Duodenal mucosa (tissue), 2 donors: ENCODE measurements around the gene PCDHGC4.

Experiments
- H3K27ac ChIP-seq: one replicate; pipeline ENCODE4 v1.7.0; 2013; ENCODE audit warnings: low read depth, low read length
- H3K27me3 ChIP-seq, 2 donors: one replicate each; pipeline ENCODE4 v1.7.0; 2013; ENCODE audit warnings: low read length in 2 of 2, control low read depth in 1 of 2; ENCODE audit not compliant: insufficient read depth in 2 of 2, control insufficient read depth in 1 of 2
- H3K36me3 ChIP-seq, 2 donors: one replicate each; pipeline ENCODE4 v1.7.0; 2013; ENCODE audit warnings: low read length in 2 of 2, control low read depth in 1 of 2; ENCODE audit not compliant: insufficient read depth in 2 of 2, control insufficient read depth in 1 of 2
- H3K4me1 ChIP-seq, 2 donors: one replicate each; pipeline ENCODE4 v1.7.0; 2013; ENCODE audit warnings: low read length in 2 of 2, control low read depth in 1 of 2; ENCODE audit not compliant: insufficient read depth in 2 of 2, control insufficient read depth in 1 of 2
- H3K4me3 ChIP-seq, 2 donors: one replicate each; pipeline ENCODE4 v1.7.0; 2013; ENCODE audit warnings: low read length in 2 of 2, low read depth in 1 of 2
- H3K9ac ChIP-seq, 2 donors: one replicate each; pipeline ENCODE4 v1.7.0; 2013; ENCODE audit warnings: low read length in 2 of 2, low read depth in 1 of 2
- H3K9me3 ChIP-seq, 2 donors: one replicate each; pipeline ENCODE4 v1.7.0; 2013; ENCODE audit warnings: low read length in 2 of 2, control low read depth in 1 of 2; ENCODE audit not compliant: control insufficient read depth in 1 of 2

The PCDHGC4 gene

DNA sequence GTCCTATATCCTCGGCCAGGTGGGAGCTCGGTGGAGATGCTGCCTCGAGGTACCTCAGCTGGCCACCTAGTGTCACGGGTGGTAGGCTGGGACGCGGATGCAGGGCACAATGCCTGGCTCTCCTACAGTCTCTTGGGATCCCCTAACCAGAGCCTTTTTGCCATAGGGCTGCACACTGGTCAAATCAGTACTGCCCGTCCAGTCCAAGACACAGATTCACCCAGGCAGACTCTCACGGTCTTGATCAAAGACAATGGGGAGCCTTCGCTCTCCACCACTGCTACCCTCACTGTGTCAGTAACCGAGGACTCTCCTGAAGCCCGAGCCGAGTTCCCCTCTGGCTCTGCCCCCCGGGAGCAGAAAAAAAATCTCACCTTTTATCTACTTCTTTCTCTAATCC is 7.0 kb upstream of the PCDHGC4 start:
- Histone ChIP-seq H3K27me3 (peaks cover 16 to 24% of the 10 kb centered on the region in 2 donors), H3K4me1 (peaks cover 29% of the 10 kb centered on the region in 2 donors), H3K4me3 (peak overlapping the region; percentile 38 to 87), H3K27ac (no peak overlapping the region), H3K9me3 (no peaks in the 10 kb centered on the region), H3K9ac (no peak overlapping the region), H3K36me3 (no peaks in the 10 kb centered on the region)

DNA sequence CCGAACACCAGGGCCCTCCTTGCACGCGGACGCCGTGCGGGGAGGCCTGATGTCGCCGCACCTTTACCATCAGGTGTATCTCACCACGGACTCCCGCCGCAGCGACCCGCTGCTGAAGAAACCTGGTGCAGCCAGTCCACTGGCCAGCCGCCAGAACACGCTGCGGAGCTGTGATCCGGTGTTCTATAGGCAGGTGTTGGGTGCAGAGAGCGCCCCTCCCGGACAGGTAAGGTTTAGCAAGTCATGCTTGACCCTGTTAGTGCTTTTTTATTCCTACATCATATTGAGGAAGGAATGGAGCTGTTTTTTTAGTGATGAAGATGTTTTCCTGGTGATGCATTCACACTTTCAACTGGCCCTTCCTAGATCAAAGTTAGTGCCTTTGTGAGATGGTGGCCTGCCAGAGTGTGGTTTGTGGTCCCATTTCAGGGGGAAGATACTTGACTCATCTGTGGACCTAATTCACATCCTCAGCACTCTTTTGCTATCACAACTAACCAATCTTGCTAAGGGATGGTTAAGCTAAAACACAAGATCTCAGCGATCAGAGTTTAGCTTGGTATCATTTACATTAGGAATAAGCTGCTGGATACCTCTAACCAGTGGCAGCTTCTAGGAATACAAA is 6.4 kb upstream of the PCDHGC4 start:
- no peak overlapping the region for H3K9ac ChIP-seq
- no peaks in the 10 kb centered on the region for H3K9me3 ChIP-seq
- peaks cover 29% of the 10 kb centered on the region in 2 donors for H3K4me1 ChIP-seq
- peaks cover 18 to 24% of the 10 kb centered on the region in 2 donors for H3K27me3 ChIP-seq
- H3K27ac ChIP-seq: no peak overlapping the region
- H3K36me3 ChIP-seq: no peaks in the 10 kb centered on the region
- peak overlapping the region; percentile 38 to 87 for H3K4me3 ChIP-seq

DNA sequence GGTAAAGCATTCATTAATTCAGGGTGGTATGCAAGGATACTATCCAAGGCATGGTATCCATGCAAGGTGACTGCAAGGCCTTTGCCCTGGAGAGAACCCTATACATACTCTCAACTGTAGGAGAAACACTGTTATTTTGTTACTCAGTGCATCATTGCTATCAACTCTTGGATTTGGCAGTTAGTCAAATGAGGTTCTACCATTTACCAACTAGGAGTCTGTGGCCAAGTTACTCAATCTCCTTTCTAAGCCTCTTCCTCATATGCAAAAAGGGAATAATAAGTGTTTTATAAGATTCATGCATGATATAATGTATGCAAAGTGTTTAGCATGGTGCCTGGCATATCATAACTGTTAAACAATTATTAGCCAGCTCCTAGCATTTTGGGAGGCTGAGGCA is 5.1 kb upstream of the PCDHGC4 start:
- H3K4me3 ChIP-seq: no peak overlapping the region
- H3K9me3 ChIP-seq: no peaks in the 10 kb centered on the region
- H3K9ac ChIP-seq: no peak overlapping the region
- peaks cover 18 to 33% of the 10 kb centered on the region in 2 donors for H3K27me3 ChIP-seq
- no peak overlapping the region for H3K27ac ChIP-seq
- H3K4me1 ChIP-seq: peaks cover 29 to 31% of the 10 kb centered on the region in 2 donors
- no peaks in the 10 kb centered on the region for H3K36me3 ChIP-seq

DNA sequence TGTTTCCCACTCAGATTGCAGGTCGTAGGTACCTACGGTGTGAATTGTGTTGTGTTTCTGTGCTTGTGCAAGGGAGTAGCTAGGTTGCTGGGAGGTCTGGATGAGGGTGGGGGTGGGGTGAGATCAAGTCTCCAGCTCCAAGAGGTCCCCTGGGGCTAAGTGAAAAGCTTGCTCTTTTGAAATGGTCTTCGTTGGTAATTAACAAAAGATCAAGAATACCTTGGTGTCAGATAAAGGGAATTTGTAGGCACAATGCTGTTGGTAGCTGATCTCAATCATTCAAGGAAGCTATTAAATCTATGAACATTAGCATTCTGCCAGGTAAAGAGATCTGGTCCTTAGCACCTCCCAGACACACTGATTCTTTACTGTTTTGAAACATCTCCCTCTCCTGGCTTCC is 928 bp upstream of the PCDHGC4 start:
- H3K4me1 ChIP-seq: peaks cover 0 to 13% of the 10 kb centered on the region in 2 donors
- H3K27ac ChIP-seq: no peak overlapping the region
- peaks cover 13 to 26% of the 10 kb centered on the region in 2 donors for H3K27me3 ChIP-seq
- H3K9ac ChIP-seq: no peak overlapping the region
- no peak overlapping the region for H3K4me3 ChIP-seq
- H3K9me3 ChIP-seq: no peaks in the 10 kb centered on the region
- H3K36me3 ChIP-seq: no peaks in the 10 kb centered on the region

DNA sequence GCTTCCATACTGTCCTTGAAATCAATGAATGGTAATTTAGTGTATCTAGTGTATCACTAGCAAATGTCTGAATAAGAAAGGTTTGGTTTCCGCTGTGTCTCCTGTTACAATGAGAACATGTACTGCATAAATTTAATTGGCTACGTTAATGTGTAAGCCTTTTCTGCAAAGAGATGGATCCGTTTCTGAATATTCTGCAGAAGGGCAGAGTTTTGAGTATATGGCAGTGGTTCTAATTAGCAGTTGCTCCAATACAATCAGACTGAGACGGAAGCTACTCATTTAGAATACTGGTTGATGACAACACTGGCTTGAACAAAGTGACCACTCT is 555 bp upstream of the PCDHGC4 start:
- no peaks in the 10 kb centered on the region for H3K9me3 ChIP-seq
- H3K9ac ChIP-seq: no peak overlapping the region
- H3K27me3 ChIP-seq: peaks cover 13 to 26% of the 10 kb centered on the region in 2 donors
- no peaks in the 10 kb centered on the region for H3K36me3 ChIP-seq
- H3K4me1 ChIP-seq: peaks cover 0 to 13% of the 10 kb centered on the region in 2 donors
- no peak overlapping the region for H3K27ac ChIP-seq
- H3K4me3 ChIP-seq: peak overlapping the region in 1 of 2 donors; percentile 57

DNA sequence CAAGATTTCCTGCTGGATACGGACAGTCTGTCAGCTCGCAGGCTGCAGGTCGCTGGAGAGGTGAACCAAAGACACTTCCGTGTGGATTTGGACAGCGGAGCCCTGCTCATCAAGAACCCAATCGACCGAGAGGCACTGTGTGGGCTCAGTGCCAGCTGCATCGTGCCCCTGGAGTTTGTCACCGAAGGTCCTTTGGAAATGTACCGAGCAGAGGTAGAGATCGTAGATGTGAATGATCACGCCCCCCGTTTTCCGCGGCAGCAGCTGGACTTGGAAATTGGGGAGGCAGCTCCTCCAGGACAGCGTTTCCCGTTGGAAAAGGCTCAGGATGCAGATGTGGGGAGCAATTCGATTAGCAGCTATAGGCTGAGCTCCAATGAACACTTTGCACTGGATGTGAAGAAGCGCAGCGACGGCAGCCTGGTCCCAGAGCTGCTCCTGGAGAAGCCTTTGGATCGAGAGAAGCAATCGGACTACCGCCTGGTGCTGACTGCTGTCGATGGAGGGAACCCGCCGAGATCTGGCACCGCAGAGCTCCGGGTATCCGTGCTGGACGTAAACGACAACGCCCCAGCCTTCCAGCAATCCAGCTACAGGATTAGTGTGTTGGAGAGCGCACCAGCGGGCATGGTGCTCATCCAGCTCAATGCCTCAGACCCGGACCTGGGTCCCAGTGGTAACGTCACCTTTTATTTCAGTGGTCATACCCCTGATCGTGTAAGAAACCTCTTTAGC is 658 bp downstream of the PCDHGC4 start:
- Histone ChIP-seq H3K4me3 (peak overlapping the region; percentile 57 to 60), H3K9me3 (no peaks in the 10 kb centered on the region), H3K27ac (no peak overlapping the region), H3K4me1 (peaks cover 0 to 13% of the 10 kb centered on the region in 2 donors), H3K27me3 (peaks cover 15 to 23% of the 10 kb centered on the region in 2 donors), H3K36me3 (no peaks in the 10 kb centered on the region), H3K9ac (no peak overlapping the region)

DNA sequence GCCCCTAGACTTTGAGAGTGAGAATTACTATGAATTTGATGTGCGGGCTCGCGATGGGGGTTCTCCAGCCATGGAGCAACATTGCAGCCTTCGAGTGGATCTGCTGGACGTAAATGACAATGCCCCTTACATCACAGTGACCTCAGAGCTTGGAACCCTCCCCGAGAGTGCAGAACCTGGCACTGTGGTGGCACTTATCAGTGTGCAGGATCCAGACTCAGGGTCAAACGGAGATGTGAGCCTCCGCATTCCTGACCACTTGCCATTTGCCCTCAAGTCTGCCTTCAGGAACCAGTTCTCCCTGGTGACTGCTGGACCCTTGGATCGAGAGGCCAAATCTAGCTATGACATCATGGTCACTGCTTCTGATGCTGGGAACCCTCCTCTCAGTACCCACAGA is 1.3 kb downstream of the PCDHGC4 start:
- H3K4me1 ChIP-seq: peaks cover 0 to 13% of the 10 kb centered on the region in 2 donors
- H3K9ac ChIP-seq: no peak overlapping the region
- no peaks in the 10 kb centered on the region for H3K36me3 ChIP-seq
- H3K27me3 ChIP-seq: peaks cover 20 to 28% of the 10 kb centered on the region in 2 donors
- H3K27ac ChIP-seq: no peak overlapping the region
- no peaks in the 10 kb centered on the region for H3K9me3 ChIP-seq
- no peak overlapping the region for H3K4me3 ChIP-seq

DNA sequence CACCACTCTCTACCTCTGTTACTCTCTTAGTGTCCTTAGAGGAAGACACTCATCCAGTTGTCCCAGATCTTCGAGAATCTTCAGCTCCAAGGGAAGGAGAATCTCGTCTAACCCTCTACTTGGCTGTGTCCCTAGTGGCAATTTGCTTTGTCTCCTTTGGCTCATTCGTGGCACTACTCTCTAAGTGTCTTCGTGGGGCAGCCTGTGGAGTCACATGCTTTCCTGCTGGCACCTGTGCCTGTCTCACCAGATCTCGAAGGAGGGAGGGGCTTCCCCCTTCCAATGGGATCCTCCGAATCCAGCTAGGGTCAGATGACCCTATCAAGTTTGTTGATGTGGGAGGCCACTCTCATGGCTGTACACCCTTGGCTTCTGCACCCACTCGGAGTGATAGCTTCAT is 2.3 kb downstream of the PCDHGC4 start:
- H3K4me3 ChIP-seq: no peak overlapping the region
- no peak overlapping the region for H3K27ac ChIP-seq
- no peaks in the 10 kb centered on the region for H3K36me3 ChIP-seq
- no peaks in the 10 kb centered on the region for H3K9me3 ChIP-seq
- H3K9ac ChIP-seq: no peak overlapping the region
- peaks cover 0 to 13% of the 10 kb centered on the region in 2 donors for H3K4me1 ChIP-seq
- H3K27me3 ChIP-seq: peaks cover 30 to 32% of the 10 kb centered on the region in 2 donors

DNA sequence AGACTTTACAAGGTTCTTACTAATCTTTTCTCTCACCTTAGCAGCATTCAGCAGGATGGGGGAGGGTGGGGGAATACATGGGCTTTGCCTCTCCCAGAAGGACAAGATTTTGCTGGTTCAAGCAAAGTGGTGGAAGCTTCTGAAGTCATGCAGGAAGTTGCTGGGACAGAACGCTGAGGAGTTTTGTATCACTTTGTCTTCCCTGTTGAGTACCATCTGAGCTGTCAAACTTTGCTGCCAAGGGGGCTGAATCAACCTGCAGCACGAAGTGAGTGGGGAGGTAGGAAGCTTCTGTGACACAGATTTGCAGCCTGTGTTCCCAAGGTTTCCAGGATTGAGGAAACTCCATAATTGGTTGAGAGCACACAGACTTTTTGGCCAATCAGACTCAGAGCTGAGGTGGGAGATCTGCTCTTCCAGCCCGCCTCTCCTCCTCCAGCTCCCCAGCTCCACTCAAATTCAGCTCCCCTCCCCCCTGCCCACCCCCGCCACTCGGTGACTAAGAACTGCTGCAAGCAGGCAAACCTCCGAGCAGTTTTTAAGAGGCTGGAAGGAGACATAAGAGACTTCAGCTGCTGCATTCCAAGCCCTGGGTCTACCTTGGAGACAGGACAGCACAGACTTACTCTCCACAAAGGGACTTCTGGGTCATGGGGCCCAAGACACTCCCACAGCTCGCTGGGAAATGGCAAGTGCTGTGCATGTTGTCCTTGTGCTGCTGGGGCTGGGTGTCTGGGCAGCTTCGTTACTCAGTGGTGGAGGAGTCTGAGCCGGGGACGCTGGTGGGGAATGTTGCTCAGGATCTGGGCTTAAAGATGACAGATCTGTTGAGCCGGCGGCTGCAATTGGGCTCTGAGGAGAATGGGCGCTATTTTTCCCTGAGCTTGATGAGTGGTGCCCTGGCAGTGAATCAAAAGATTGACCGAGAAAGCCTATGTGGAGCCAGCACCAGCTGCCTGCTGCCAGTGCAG is 4.0 kb downstream of the PCDHGC4 start, which contains the start of gene PCDHGC5:
Gene PCDHGC5 (plus strand): TSS at position 491 of the 971 bp plus-strand sequence. CDS start 160 bp downstream, at position 651.
- H3K4me3 ChIP-seq: no peak within 1 kb of the TSS
- peaks cover 32 to 41% of the 10 kb centered on the region in 2 donors for H3K27me3 ChIP-seq
- no peak within 1 kb of the TSS for H3K9ac ChIP-seq
- peaks cover 0 to 13% of the 10 kb centered on the region in 2 donors for H3K4me1 ChIP-seq
- H3K36me3 ChIP-seq: no peaks in the 10 kb centered on the region
- no peaks in the 10 kb centered on the region for H3K9me3 ChIP-seq
- no peak within 1 kb of the TSS for H3K27ac ChIP-seq
